NT2/D1 (cell line): ENCODE measurements around the gene B3GNT4.
"Not testable (repeated sequence)": the region's sequence is repeated elsewhere in the genome, so short reads cannot be mapped to it uniquely, and the experiment has no call there.

Experiments used
- DNase-seq: peaks from one replicate; pipeline ENCODE4 v3.0.0-alpha.2; 2011; ENCODE audit warnings: low read depth, low spot score
- H3K27me3 ChIP-seq: 2 replicates; pipeline ENCODE4 v1.6.0; 2011; ENCODE audit warnings: mild to moderate bottlenecking; ENCODE audit not compliant: insufficient read length, insufficient read depth
- H3K36me3 ChIP-seq: 2 replicates; pipeline ENCODE4 v1.6.1; 2011; ENCODE audit warnings: mild to moderate bottlenecking, low read length, mixed read lengths; ENCODE audit not compliant: insufficient read depth, insufficient read length
- H3K4me1 ChIP-seq: 2 replicates; pipeline ENCODE4 v1.5.1; 2011; ENCODE audit not compliant: insufficient read depth, insufficient read length
- H3K4me3 ChIP-seq: 2 replicates; pipeline ENCODE4 v1.5.1; 2011; ENCODE audit warnings: low read depth; ENCODE audit not compliant: insufficient read length
- H3K9ac ChIP-seq: 2 replicates; pipeline ENCODE4 v1.6.0; 2011; ENCODE audit warnings: low read depth; ENCODE audit not compliant: insufficient read length
- H3K9me3 ChIP-seq: 2 replicates; pipeline ENCODE4 v1.5.1; 2011; ENCODE audit warnings: mild to moderate bottlenecking, low read length; ENCODE audit not compliant: insufficient read depth
- SUZ12 ChIP-seq: IDR thresholded peaks from 2 replicates; pipeline ENCODE4 v1.6.1; 2011; ENCODE audit not compliant: insufficient read length, insufficient read depth; ENCODE audit errors: extremely low read depth
- YY1 ChIP-seq: IDR thresholded peaks from 2 replicates; pipeline ENCODE4 v1.6.1; 2011; ENCODE audit not compliant: insufficient read length, insufficient read depth
- ZNF274 ChIP-seq: IDR thresholded peaks from 2 replicates; pipeline ENCODE4 v1.6.1; 2011; ENCODE audit warnings: mild to moderate bottlenecking, low read depth, low read length

Gene B3GNT4

DNA sequence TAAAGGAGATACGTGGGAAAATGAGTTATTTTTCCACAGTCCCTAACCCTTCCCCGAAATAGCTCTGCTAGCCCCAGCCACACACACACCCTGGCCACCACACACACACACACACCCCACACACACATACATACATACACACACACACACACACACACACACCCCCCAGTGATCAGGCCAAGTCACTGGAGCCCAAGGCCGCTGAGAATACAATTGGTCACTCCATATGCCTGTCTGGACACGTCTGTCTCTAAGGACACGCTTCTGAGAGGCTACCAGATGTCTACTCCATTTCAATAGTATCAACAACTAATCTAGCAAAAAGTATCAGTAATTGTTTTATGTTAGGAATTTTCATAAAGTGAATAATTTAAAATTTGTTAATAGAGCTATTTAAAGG lies 35.4 kb downstream of the B3GNT4 start:
- TF ChIP-seq ZNF274: no peak
- TF ChIP-seq YY1: no peak
- TF ChIP-seq SUZ12: no peak

DNA sequence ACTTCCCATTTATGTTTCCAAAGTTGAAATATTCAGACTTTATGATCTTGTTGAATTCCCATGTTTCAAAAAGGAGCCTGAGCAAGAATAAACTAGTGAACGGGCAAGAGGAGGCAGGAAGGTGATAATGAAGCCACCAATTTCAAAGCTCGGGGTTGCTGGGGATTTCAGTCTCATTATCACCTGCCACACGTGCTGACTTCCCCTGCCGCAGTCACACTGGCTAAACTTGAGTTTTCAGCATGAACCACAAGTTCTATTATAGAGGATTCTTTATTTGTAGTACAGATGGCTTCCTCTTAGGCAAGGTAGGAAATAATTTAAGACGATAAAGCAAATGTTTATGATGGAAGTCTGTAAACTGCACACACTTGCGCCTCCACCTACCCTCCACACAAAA lies 40.5 kb downstream of the B3GNT4 start:
- no peak for DNase-seq
- no peak overlapping the region for H3K4me3 ChIP-seq
- TF ChIP-seq SUZ12: no peak
- no peak for TF ChIP-seq YY1
- no peak for TF ChIP-seq ZNF274
- H3K27me3 ChIP-seq: no peaks in the 10 kb centered on the region
- H3K4me1 ChIP-seq: no peaks in the 10 kb centered on the region
- no peaks in the 10 kb centered on the region for H3K9me3 ChIP-seq
- no peak overlapping the region for H3K9ac ChIP-seq
- H3K36me3 ChIP-seq: peaks cover 39% of the 10 kb centered on the region

More for the DNA sequence above, 35.4 kb downstream of the B3GNT4 start:
- Histone ChIP-seq H3K9me3 (no peaks in the 10 kb centered on the region), H3K4me3 (no peak overlapping the region), H3K27me3 (no peaks in the 10 kb centered on the region), H3K36me3 (peaks cover 60% of the 10 kb centered on the region), H3K4me1 (no peaks in the 10 kb centered on the region), H3K9ac (no peak overlapping the region)
- DNase-seq: no peak

DNA sequence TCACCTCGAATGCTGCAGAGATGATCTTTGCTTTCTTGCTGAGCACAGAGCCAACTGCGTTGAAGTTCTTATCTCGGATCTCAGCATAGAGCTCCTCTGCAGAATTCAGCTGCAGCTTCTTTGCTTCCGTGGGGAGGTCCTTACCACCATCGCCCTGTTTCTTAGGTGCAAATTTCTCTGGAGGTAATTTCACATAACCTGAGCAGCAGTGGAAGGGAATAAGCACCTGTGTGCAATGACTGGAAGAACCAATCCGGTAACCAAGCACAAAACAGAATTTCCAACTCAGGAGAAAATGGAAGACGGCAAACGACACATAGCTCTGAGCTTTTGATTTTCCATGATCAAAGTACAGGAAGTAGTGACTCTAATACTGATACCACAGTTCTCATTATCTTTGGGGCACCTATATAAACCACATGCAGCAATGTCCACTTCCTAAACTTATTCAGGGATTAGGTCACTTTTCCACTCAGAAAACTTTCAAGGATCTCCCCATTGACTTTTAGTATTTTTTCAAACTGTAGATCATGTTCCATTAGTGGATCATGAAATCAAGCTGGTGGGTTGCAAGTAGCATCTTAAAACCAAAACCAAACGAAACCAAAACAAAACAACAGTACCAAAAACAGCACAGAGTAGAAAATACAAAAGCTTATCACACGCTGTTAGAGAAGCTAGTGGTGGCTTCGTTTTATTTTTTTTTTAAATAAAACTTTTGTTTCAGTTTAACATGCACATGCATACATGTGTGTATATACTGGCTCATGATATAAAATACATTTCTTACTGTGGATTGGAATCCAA lies 41.3 kb downstream of the B3GNT4 start:
- peaks cover 43% of the 10 kb centered on the region for H3K36me3 ChIP-seq
- no peaks in the 10 kb centered on the region for H3K9me3 ChIP-seq
- no peaks in the 10 kb centered on the region for H3K4me1 ChIP-seq
- no peaks in the 10 kb centered on the region for H3K27me3 ChIP-seq
- H3K4me3 ChIP-seq: no peak overlapping the region
- H3K9ac ChIP-seq: no peak overlapping the region
- no peak for DNase-seq
- no peak for TF ChIP-seq ZNF274
- no peak for TF ChIP-seq YY1
- no peak for TF ChIP-seq SUZ12

- H3K9me3 ChIP-seq: no peaks in the 10 kb centered on the region
- H3K4me3 ChIP-seq: no peak overlapping the region
- H3K27me3 ChIP-seq: no peaks in the 10 kb centered on the region
- DNase-seq: no peak
- no peak overlapping the region for H3K9ac ChIP-seq
- peaks cover 47% of the 10 kb centered on the region for H3K36me3 ChIP-seq
- TF ChIP-seq SUZ12 (no peak), YY1 (no peak), ZNF274 (no peak)
- no peaks in the 10 kb centered on the region for H3K4me1 ChIP-seq
Observed at GRCh38 chr12:122245553-122245952, 42.0 kb downstream of the B3GNT4 start.

DNA sequence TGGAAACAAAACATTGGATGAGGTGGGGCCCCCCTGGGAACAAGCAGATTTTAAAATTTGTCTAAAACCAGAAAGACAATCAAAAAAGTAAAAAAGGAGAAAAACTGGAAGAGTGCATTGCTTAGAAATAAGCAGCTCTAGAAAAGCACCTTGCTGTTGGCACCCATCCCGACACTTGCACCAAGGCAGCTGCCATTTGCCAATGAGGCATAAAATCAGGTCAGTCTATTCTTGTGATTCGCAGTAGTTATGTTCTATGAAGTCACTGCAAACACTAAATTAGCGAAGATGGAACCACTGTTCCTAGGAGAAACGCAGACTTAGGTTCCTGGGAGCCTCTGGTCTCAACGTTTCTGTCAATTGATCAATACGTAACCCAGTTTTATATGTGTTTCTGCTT lies 46.5 kb downstream of the B3GNT4 start:
- Histone ChIP-seq H3K9ac (no peak overlapping the region), H3K36me3 (peaks cover 34% of the 10 kb centered on the region), H3K9me3 (no peaks in the 10 kb centered on the region), H3K4me1 (no peaks in the 10 kb centered on the region), H3K27me3 (no peaks in the 10 kb centered on the region), H3K4me3 (no peak overlapping the region)
- DNase-seq: no peak
- TF ChIP-seq ZNF274: no peak
- TF ChIP-seq YY1: no peak
- TF ChIP-seq SUZ12: no peak

GRCh38 chr12:122250536-122250935 lies 47.0 kb downstream of the B3GNT4 start:
- no peak overlapping the region for H3K9ac ChIP-seq
- no peaks in the 10 kb centered on the region for H3K27me3 ChIP-seq
- H3K4me1 ChIP-seq: no peaks in the 10 kb centered on the region
- TF ChIP-seq SUZ12 (no peak), ZNF274 (no peak), YY1 (no peak)
- no peak for DNase-seq
- H3K9me3 ChIP-seq: no peaks in the 10 kb centered on the region
- peaks cover 34% of the 10 kb centered on the region for H3K36me3 ChIP-seq
- H3K4me3 ChIP-seq: no peak overlapping the region

DNA sequence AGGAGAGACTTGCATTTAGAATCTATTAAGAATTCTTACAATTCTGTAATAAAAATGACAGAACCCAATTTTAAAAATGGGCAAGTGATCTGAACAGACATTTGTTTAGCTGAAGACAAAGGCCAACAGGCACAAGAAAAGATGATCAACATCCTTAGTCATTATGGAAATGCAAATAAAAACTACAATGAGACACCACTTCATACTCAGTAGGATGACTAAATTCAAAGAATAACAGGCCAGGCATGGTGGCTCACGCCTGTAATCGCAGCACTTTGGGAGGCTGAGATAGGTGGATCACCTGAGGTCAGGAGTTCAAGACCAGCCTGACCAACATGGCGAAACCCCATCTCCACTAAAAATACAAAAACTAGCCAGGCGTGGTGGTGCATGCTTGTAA lies 55.0 kb downstream of the B3GNT4 start:
- DNase-seq, H3K27me3 ChIP-seq, H3K9me3 ChIP-seq, H3K4me1 ChIP-seq, H3K9ac ChIP-seq, H3K4me3 ChIP-seq: not testable (repeated sequence)
- H3K36me3 ChIP-seq: peaks cover 64% of the 10 kb centered on the region
